Right atrium auricular region (tissue), 2 donors: Measurements from ENCODE around the gene LEMD1. TPM values are rescaled to one million over a fixed set of nuclear protein-coding genes. Genes with fewer than 3 reads are reported as not detected.

Experiments used
- DNase-seq: peaks from one replicate; pipeline ENCODE4 v3.0.0-alpha.2; 2019; ENCODE audit warnings: low spot score
- H3K27ac ChIP-seq, 2 donors: fragments of 200-600 bp; sonication (generic); 1 replicate in 1 of 2; 2 replicates in 1 of 2; pipeline ENCODE4 v1.5.1; 2016 to 2019
- H3K27me3 ChIP-seq, 2 donors: fragments of 200-600 bp; sonication (generic); one replicate each; pipeline versions ENCODE4 v1.5.1 to v1.6.0; 2017 to 2019
- H3K36me3 ChIP-seq: fragments of 200-600 bp; sonication (generic); one replicate; pipeline ENCODE4 v1.5.1; 2016
- H3K4me1 ChIP-seq, 2 donors: fragments of 200-600 bp; sonication (generic); one replicate each; pipeline versions ENCODE4 v1.5.1 to v1.6.0; 2017 to 2019
- H3K4me3 ChIP-seq, 2 donors: fragments of 200-600 bp; sonication (generic); 1 replicate in 1 of 2; 2 replicates in 1 of 2; pipeline ENCODE4 v1.5.1; 2017 to 2019; ENCODE audit warnings: mild to moderate bottlenecking in 1 of 2, moderate library complexity in 1 of 2
- H3K9me3 ChIP-seq, 2 donors: fragments of 200-600 bp; sonication (generic); one replicate each; pipeline ENCODE4 v1.5.1; 2019
- total RNA-seq, 2 donors: library from RNA; depleted of rRNA; stranded (reverse); fragments of >200 nt; gene quantifications; one replicate each; pipeline ENCODE4 v1.1.0, GENCODE V29; 2016
- TF ChIP-seq, protein P1 (sequence below), 2 donors: fragments of 200-600 bp; sonication (generic); IDR thresholded peaks; one replicate each; pipeline ENCODE4 v1.5.1; 2019; ENCODE audit warnings: antibody characterized with exemption in 2 of 2

LEMD1 gene
- total RNA-seq, 2 donors from 2014 or later = not detected

GRCh38 chr1:205429762-205430695 lies 8.2 kb upstream of the LEMD1 start:
- H3K36me3 ChIP-seq = no peaks in the 10 kb centered on the region
- TF ChIP-seq, protein P1, sequence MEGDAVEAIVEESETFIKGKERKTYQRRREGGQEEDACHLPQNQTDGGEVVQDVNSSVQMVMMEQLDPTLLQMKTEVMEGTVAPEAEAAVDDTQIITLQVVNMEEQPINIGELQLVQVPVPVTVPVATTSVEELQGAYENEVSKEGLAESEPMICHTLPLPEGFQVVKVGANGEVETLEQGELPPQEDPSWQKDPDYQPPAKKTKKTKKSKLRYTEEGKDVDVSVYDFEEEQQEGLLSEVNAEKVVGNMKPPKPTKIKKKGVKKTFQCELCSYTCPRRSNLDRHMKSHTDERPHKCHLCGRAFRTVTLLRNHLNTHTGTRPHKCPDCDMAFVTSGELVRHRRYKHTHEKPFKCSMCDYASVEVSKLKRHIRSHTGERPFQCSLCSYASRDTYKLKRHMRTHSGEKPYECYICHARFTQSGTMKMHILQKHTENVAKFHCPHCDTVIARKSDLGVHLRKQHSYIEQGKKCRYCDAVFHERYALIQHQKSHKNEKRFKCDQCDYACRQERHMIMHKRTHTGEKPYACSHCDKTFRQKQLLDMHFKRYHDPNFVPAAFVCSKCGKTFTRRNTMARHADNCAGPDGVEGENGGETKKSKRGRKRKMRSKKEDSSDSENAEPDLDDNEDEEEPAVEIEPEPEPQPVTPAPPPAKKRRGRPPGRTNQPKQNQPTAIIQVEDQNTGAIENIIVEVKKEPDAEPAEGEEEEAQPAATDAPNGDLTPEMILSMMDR (IDR thresholded peaks at IDR 0.05) = no peak
- peaks cover 0 to 12% of the 10 kb centered on the region in 2 donors for H3K4me1 ChIP-seq
- DNase-seq = no peak
- H3K9me3 ChIP-seq = no peaks in the 10 kb centered on the region
- no peaks in the 10 kb centered on the region for H3K27me3 ChIP-seq
- H3K27ac ChIP-seq = peak overlapping the region; percentile 29 to 48
- H3K4me3 ChIP-seq = peak overlapping the region; percentile 50 to 57

GRCh38 chr1:205424901-205425600 lies 3.2 kb upstream of the LEMD1 start:
- Histone ChIP-seq H3K27ac (no peak overlapping the region), H3K27me3 (no peaks in the 10 kb centered on the region), H3K36me3 (no peaks in the 10 kb centered on the region), H3K4me1 (no peaks in the 10 kb centered on the region), H3K9me3 (no peaks in the 10 kb centered on the region), H3K4me3 (no peak overlapping the region)
- no peak for DNase-seq
- TF ChIP-seq, protein P1 (IDR thresholded peaks at IDR 0.05) = no peak

DNA sequence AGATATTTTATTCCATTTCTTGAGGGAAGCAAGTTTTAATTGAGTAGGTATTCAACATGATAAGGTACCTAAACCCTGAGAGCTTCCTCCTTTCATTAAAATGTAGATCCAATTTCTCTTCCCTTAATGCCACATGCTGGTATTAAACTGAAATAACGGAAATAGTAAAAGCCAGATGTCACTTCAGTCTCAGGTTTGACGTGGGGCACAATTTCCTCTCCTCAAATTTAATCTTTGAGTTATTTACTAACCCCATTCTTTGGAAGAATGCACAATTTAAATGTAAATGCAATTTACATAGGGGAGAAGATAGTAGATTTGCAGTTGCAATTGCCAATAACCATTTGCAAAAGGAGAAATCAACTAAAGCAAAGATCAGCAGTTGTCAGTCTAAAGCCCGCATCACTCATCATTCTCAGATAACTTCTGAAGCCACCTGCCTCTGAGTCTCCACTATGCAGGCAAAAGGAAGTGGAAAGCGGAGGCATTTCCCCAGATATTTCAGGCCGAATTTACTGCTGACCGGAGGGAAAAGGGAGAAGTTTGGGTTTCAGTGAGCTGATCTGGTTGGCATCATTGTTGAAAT lies 2.1 kb upstream of the LEMD1 start:
- Histone ChIP-seq H3K4me3 (no peak overlapping the region), H3K27ac (no peak overlapping the region), H3K9me3 (no peaks in the 10 kb centered on the region), H3K27me3 (no peaks in the 10 kb centered on the region), H3K4me1 (no peaks in the 10 kb centered on the region), H3K36me3 (no peaks in the 10 kb centered on the region)
- DNase-seq = no peak
- TF ChIP-seq, protein P1 (IDR thresholded peaks at IDR 0.05) = no peak

- no peak for DNase-seq
- H3K4me1 ChIP-seq = no peaks in the 10 kb centered on the region
- H3K4me3 ChIP-seq = no peak overlapping the region
- H3K36me3 ChIP-seq = no peaks in the 10 kb centered on the region
- TF ChIP-seq, protein P1 (IDR thresholded peaks at IDR 0.05) = no peak
- no peaks in the 10 kb centered on the region for H3K27me3 ChIP-seq
- H3K9me3 ChIP-seq = no peaks in the 10 kb centered on the region
- H3K27ac ChIP-seq = no peak overlapping the region
Measured at GRCh38 chr1:205422993-205423642, 1.3 kb upstream of the LEMD1 start.

- TF ChIP-seq, protein P1 (IDR thresholded peaks at IDR 0.05) = no peak
- Histone ChIP-seq H3K27me3 (no peaks in the 10 kb centered on the region), H3K27ac (peak overlapping the region; percentile 11 to 81), H3K9me3 (no peaks in the 10 kb centered on the region), H3K36me3 (no peaks in the 10 kb centered on the region), H3K4me3 (no peak overlapping the region), H3K4me1 (peaks cover 0 to 8% of the 10 kb centered on the region in 2 donors)
- no peak for DNase-seq
Measured at GRCh38 chr1:205420938-205421337, 918 bp downstream of the LEMD1 start.
